ENCODE measurements around the gene PAXIP1.

- TF ChIP-seq CTCF (IDR thresholded peaks at IDR 0.05): no peak
- TF ChIP-seq POLR2AphosphoS5 (IDR thresholded peaks at IDR 0.05; ENCODE audit: insufficient read depth in 1 of 2, low read depth in 1 of 2): no peak
Observed at GRCh38 chr7:155000795-155001194, 2.1 kb downstream of the PAXIP1 start.

All from vagina (tissue), 2 donors.